Stimulated activated CD4-positive, alpha-beta T cell treated with anti-CD3 and anti-CD28 coated beads, Interleukin-2, amount 100 ng/mL, for 4 hours (primary cell): Measurements from ENCODE around the gene TBC1D17.
A peak's percentile ranks its signal among the peaks of the same experiment; 100 is the strongest.
"Not testable (repeated sequence)": the region's sequence is repeated elsewhere in the genome, so short reads cannot be mapped to it uniquely, and the experiment has no call there.

Source experiments
- DNase-seq: peaks from one replicate; pipeline ENCODE4 v3.0.0-alpha.2; 2020; ENCODE audit warnings: low read depth

TBC1D17 gene

DNA sequence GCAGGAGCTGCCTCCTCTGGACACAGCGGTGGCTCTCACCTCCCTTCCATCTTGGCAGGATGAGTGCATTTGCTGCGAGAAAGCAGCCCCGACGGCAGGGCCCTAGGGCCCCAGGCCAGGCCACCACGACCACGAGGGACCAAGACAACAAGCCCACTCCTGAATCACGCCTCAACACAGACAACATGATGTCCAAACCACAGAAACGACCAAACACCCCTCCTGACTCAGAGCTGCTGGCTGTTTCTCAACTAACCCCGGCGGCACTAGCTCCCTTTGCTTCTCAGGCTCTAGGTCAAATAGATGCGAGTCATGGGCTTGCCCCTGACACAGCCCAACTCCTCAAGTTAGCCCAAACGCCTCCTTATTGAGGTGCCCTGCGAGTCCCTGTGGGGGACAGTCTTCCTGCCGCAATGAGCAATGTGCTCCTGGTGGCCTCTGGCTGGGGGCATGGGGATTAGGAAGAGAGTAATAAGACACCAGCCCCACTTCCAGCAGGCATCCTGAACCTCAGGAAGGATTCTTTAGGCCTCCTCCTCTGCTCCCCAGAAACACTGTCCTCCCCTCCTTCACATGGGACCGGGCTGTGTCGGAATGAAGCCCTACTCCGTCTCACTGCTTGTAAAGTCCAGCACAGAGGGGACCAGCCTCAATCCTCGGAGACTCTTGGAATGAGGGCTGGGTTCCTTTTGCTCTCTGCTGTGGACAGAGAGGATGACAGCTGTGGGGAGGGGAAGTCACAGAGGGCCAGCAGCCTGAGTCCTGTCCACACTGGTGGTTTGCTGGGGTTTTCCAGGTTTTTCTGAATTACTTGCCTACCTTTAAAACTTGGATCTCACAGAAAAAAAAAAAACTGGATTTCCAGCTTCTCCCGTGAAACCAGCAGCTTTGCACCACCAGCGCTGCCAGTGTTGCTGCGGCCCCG lies 44.6 kb downstream of the TBC1D17 start:
- no peak for DNase-seq

- no peak for DNase-seq
Observed at GRCh38 chr19:49923055-49924003, 45.8 kb downstream of the TBC1D17 start.

GRCh38 chr19:49924004-49924880 lies 46.7 kb downstream of the TBC1D17 start:
- no peak for DNase-seq

DNA sequence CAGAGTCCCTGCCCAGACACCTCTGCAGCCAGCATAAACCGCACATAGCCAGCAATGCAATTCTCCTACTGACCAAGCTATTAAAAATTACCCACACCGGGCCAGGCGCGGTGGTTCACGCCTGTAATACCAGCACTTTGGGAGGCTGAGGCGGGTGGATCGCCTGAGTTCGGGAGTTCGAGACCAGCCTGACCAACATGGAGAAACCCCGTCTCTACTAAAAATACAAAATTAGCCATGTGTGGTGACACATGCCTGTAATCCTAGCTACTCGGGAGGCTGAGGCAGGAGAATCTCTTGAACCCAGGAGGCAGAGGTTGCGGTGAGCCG lies 47.3 kb downstream of the TBC1D17 start:
- DNase-seq: not testable (repeated sequence)

GRCh38 chr19:49925486-49925885 lies 48.0 kb downstream of the TBC1D17 start:
- no peak for DNase-seq

DNA sequence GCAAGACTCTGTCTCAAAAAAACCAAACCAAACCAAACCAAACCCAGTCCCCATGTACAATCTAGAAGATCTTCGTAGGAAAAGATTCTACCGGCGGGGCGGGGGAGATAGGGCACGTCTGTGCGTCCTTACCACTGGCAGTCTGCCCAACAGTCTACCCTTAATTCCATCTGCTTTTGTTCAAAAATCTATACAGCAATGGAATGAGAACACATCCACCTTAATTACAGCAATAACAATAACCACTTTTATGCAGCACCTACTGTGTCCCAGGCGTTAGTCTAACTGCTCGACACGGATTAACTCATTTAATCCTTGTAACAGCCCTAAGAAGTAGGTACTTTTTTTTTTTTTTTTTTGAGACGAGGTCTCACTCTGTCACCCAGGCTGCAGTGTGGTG lies 49.0 kb downstream of the TBC1D17 start:
- no peak for DNase-seq

GRCh38 chr19:49927526-49928264 lies 50.2 kb downstream of the TBC1D17 start:
- no peak for DNase-seq

- peak; percentile 89 for DNase-seq
Observed at GRCh38 chr19:49929121-49929610, 51.7 kb downstream of the TBC1D17 start, which contains the start of the genes ATF5 and NUP62. ATF5 (plus strand) TSS chr19:49929205; CDS start chr19:49930851, 1,646 bp downstream. NUP62 (minus strand) TSS chr19:49929504; CDS start chr19:49909807, 19,697 bp downstream.

DNA sequence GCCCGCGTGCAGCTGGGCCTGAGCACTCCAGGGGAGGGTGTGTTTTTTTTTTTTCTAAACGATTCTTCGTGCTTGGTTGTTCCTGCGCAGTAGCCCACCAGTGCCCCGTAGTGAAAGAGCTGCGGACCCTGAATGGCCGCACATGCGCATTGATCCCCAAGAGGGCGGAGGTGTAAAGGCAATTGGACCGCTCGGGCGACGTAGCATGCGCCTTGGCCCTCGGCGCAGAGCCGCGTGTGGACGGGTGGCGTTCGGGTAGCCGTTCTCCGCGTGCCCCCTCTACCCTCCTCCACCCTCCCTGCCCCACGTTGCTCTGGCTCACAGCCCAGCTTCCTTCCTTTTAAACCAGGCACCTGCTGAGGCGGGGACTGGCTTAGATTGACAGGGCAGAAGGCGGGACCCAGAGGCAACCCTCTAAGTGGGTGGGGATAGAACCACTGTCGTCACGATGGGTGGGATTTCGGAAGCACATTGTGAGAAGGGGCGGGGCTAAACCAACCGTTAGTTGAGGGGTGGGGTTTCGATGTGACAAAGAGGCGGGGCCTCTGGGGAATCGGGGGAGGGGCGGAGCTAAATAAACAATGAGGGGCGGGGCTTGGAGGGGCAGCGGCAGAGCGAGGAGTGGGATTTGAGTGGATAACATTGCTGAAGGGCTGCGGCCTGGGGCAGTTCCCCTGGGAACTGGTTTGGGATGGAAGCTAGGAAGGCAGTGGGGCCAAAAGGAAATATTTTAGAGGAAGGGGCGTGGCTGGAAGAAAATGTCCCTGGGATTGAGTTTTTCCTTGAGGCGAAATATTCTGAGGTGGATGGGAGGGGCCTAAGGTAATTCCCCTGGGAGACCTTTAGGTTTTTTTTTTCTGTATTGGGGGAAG lies 52.3 kb downstream of the TBC1D17 start:
- DNase-seq: peak; percentile 94

GRCh38 chr19:49930483-49931011 lies 53.0 kb downstream of the TBC1D17 start:
- DNase-seq: no peak

DNA sequence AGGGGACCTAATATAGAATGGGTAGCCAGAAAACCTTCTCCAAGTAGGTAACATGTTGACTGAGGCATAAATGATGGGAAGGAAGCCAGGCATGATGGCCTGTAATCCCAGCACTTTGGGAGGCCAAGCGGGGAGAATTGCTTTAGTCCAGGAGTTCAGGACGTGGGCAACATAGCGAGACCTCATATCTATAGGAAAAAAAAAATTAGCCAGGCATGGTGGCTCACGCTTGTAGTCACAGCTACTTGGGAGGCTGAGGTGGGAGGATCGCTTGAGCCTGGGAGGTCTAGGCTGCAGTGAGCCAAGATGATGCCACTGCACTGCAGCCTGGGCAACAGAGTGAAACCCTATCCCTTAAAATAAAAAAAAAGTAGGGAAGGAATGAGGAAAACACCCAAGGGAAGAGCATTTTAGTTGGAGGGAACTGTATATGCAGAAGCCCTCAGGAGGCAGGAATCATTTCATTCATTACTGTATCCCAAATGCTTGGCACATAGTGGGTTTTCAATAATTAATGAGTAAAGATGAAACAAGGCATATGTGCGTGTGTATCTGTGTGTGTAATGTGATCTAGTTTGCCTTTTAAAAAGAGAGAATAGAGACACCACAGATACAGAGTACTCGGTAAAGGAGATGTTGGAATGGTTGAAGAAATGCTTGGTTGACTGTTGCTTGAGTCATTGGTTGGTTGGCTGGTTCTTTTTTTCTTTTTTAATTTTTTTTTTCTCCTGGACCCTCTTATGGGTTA lies 54.0 kb downstream of the TBC1D17 start:
- no peak for DNase-seq

- no peak for DNase-seq
Observed at GRCh38 chr19:49932041-49932451, 54.5 kb downstream of the TBC1D17 start.

GRCh38 chr19:49932731-49933131 lies 55.2 kb downstream of the TBC1D17 start:
- DNase-seq: no peak

GRCh38 chr19:49933643-49934042 lies 56.1 kb downstream of the TBC1D17 start:
- no peak for DNase-seq

GRCh38 chr19:49936549-49936948 lies 59.0 kb downstream of the TBC1D17 start:
- DNase-seq: no peak

GRCh38 chr19:49937750-49938381 lies 60.4 kb downstream of the TBC1D17 start:
- DNase-seq: peak; percentile 57
